ENCODE results near the gene PACS1.

The PACS1 gene

GRCh38 chr11:66050581-66051231 is 19.4 kb upstream of the PACS1 start:
- no peak for DNase-seq

GRCh38 chr11:66051371-66051765 is 18.7 kb upstream of the PACS1 start:
- no peak for DNase-seq

GRCh38 chr11:66051766-66052663 is 18.1 kb upstream of the PACS1 start, which contains the start of gene SF3B2:
Gene SF3B2 (plus strand): TSS chr11:66052364. CDS start chr11:66052385, 21 bp downstream.
- peak; percentile 98 for DNase-seq

GRCh38 chr11:66052664-66052982 is 17.4 kb upstream of the PACS1 start:
- DNase-seq: no peak

GRCh38 chr11:66055021-66055420 is 15.1 kb upstream of the PACS1 start:
- DNase-seq: no peak

GRCh38 chr11:66056501-66056900 is 13.6 kb upstream of the PACS1 start:
- DNase-seq: no peak

- DNase-seq: no peak
Measured at GRCh38 chr11:66059966-66060680, 9.9 kb upstream of the PACS1 start.

GRCh38 chr11:66061268-66061667 is 8.8 kb upstream of the PACS1 start:
- no peak for DNase-seq

- DNase-seq: no peak
Measured at GRCh38 chr11:66062408-66062807, 7.7 kb upstream of the PACS1 start.

GRCh38 chr11:66063900-66064299 is 6.2 kb upstream of the PACS1 start:
- DNase-seq: no peak

GRCh38 chr11:66064571-66064970 is 5.5 kb upstream of the PACS1 start:
- no peak for DNase-seq

- no peak for DNase-seq
Measured at GRCh38 chr11:66066751-66067150, 3.3 kb upstream of the PACS1 start.

GRCh38 chr11:66067640-66068039 is 2.4 kb upstream of the PACS1 start:
- no peak for DNase-seq

- DNase-seq: peak; percentile 89
Measured at GRCh38 chr11:66068154-66068821, 1.8 kb upstream of the PACS1 start.

GRCh38 chr11:66068923-66069714 is 953 bp upstream of the PACS1 start:
- DNase-seq: peak; percentile 70

GRCh38 chr11:66070604-66071380 is 720 bp downstream of the PACS1 start:
- DNase-seq: peak; percentile 58

GRCh38 chr11:66071381-66071801 is 1.3 kb downstream of the PACS1 start:
- DNase-seq: no peak

GRCh38 chr11:66072081-66072480 is 2.0 kb downstream of the PACS1 start:
- DNase-seq: no peak

- DNase-seq: no peak
Measured at GRCh38 chr11:66072518-66072917, 2.4 kb downstream of the PACS1 start.

- no peak for DNase-seq
Measured at GRCh38 chr11:66073669-66074068, 3.6 kb downstream of the PACS1 start.

GRCh38 chr11:66075273-66075672 is 5.2 kb downstream of the PACS1 start:
- DNase-seq: no peak
